Mesendoderm (in vitro differentiated cells): ENCODE measurements around the gene RAP1B.
"Not testable (repeated sequence)": the region's sequence is repeated elsewhere in the genome, so short reads cannot be mapped to it uniquely, and the experiment has no call there.

ENCODE experiments used
- DNase-seq: peaks from one replicate; pipeline ENCODE4 v3.0.0; 2013
- H2AK5ac ChIP-seq: 2 replicates; pipeline ENCODE4 v1.6.1; 2013; ENCODE audit warnings: low read length, inconsistent platforms
- H2BK120ac ChIP-seq: 2 replicates; pipeline ENCODE4 v1.6.1; 2013; ENCODE audit warnings: low read depth, mild to moderate bottlenecking, low read length, moderate library complexity, mixed read lengths
- H2BK15ac ChIP-seq: replicated peaks from 2 replicates; pipeline ENCODE4 v1.6.1; 2013; ENCODE audit warnings: low read depth, mild to moderate bottlenecking, moderate library complexity
- H2BK5ac ChIP-seq: 2 replicates; pipeline ENCODE4 v1.6.1; 2013; ENCODE audit warnings: low read length, inconsistent platforms
- H3K18ac ChIP-seq: 2 replicates; pipeline ENCODE4 v1.6.1; 2013; ENCODE audit warnings: mild to moderate bottlenecking, low read length, mixed read lengths
- H3K23ac ChIP-seq: one replicate; pipeline ENCODE4 v1.6.1; 2013; ENCODE audit warnings: low read length
- H3K27ac ChIP-seq: 2 replicates; pipeline ENCODE4 v1.5.1; 2013; ENCODE audit warnings: low read depth, mild to moderate bottlenecking, inconsistent platforms, low read length, moderate library complexity
- H3K27me3 ChIP-seq: 2 replicates; pipeline ENCODE4 v1.6.1; 2013; ENCODE audit warnings: low read length, control low read depth, mild to moderate bottlenecking, inconsistent platforms; ENCODE audit not compliant: insufficient read depth, poor library complexity
- H3K36me3 ChIP-seq: 2 replicates; pipeline ENCODE4 v1.6.1; 2013; ENCODE audit warnings: low read length, inconsistent platforms; ENCODE audit not compliant: control insufficient read depth, insufficient read depth
- H3K4ac ChIP-seq: one replicate; pipeline ENCODE4 v1.6.1; 2013; ENCODE audit warnings: low read depth, mild to moderate bottlenecking, low read length, moderate library complexity
- H3K4me1 ChIP-seq: 2 replicates; pipeline ENCODE4 v1.6.1; 2013; ENCODE audit warnings: low read depth, low read length, inconsistent platforms; ENCODE audit not compliant: control insufficient read depth
- H3K4me2 ChIP-seq: 2 replicates; pipeline ENCODE4 v1.6.1; 2013; ENCODE audit warnings: low read length
- H3K4me3 ChIP-seq: 2 replicates; pipeline ENCODE4 v1.5.1; 2013; ENCODE audit warnings: mild to moderate bottlenecking, low read length
- H3K56ac ChIP-seq: one replicate; pipeline ENCODE4 v1.6.1; 2013; ENCODE audit warnings: low read length
- H3K79me1 ChIP-seq: 2 replicates; pipeline ENCODE4 v1.6.1; 2013; ENCODE audit warnings: low read length, inconsistent platforms
- H3K79me2 ChIP-seq: 2 replicates; pipeline ENCODE4 v1.6.1; 2013; ENCODE audit warnings: mild to moderate bottlenecking, low read length; ENCODE audit not compliant: control insufficient read depth, insufficient read depth
- H3K9ac ChIP-seq: 2 replicates; pipeline ENCODE4 v1.6.1; 2013; ENCODE audit warnings: low read length, inconsistent platforms
- H4K5ac ChIP-seq: one replicate; pipeline ENCODE4 v1.6.1; 2013; ENCODE audit warnings: low read length
- H4K8ac ChIP-seq: one replicate; pipeline ENCODE4 v1.6.1; 2013; ENCODE audit warnings: low read depth, mild to moderate bottlenecking, control low read depth, low read length, moderate library complexity
- WGBS: extraction: QIAGEN DNeasy Blood & Tissue Kit; methylation state at CpG from one replicate; pipeline ENCODE4 v1.1.7; 2013; ENCODE audit warnings: low lambda C conversion rate, missing lambda C conversion rate; ENCODE audit not compliant: insufficient coverage; ENCODE audit errors: extremely low coverage; 5-methylcytosine and 5-hydroxymethylcytosine counted together

The RAP1B gene

DNA sequence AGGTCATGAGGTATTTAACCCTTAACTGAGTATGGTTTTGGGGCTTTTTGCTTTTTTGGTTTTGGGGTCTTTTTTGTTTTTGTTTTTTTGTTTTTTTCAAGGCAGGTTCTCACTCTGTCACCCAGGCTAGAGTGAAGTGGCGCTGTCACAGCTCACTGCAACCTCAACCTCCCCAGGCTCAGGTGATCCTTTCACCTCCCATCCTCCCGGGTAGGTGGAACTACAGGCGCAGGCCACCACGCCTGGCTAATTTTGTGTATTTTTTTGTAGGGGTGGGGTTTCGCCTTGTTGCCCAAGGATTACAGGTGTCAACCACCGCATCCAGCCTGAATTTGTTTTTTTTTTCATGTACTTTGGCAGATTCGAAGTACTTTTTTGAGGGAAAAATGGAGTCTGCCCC, 19.9 kb downstream of the RAP1B start:
- H3K4me1 ChIP-seq, result no peaks in the 10 kb centered on the region
- H3K56ac ChIP-seq, result no peak overlapping the region
- H3K27ac ChIP-seq, result no peak overlapping the region
- peaks cover 50% of the 10 kb centered on the region for H3K79me2 ChIP-seq
- no peak overlapping the region for H2BK5ac ChIP-seq
- no peak overlapping the region for H3K4me3 ChIP-seq
- H3K4ac ChIP-seq, result no peak overlapping the region
- H3K27me3 ChIP-seq, result no peaks in the 10 kb centered on the region
- no peak overlapping the region for H2AK5ac ChIP-seq
- H4K8ac ChIP-seq, result no peak overlapping the region
- no peak overlapping the region for H3K18ac ChIP-seq
- H3K36me3 ChIP-seq, result no peaks in the 10 kb centered on the region
- no peak overlapping the region for H4K5ac ChIP-seq
- H3K9ac ChIP-seq, result no peak overlapping the region
- whole genome bisulfite sequencing, result no CpG with 5 or more reads among the region's 7 CpGs
- H2BK120ac ChIP-seq, result no peak overlapping the region
- no peak for DNase-seq
- H3K4me2 ChIP-seq, result no peak overlapping the region
- H3K23ac ChIP-seq, result no peak overlapping the region
- H3K79me1 ChIP-seq, result peaks cover 10% of the 10 kb centered on the region
- no peak overlapping the region for H2BK15ac ChIP-seq

DNA sequence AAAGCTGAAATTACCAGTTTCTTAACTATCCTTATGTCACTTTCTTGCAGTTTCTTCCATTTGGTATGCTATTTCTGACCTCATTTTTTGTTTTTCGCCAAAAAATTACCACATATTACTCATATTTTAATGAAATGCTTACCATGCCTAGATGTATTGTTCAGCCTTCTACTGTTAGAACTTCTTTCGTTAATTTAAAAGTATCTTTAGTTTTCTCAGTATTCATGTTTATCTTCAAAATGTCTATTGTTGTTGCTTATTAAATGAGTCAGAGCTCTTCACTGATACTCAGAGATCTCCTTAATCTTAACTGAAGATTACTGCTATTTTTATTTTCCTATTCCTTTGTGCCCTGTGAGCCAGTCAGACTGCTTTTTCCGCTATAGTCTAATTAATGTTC, 20.5 kb downstream of the RAP1B start:
- Histone ChIP-seq H3K4ac (no peak overlapping the region), H2BK5ac (no peak overlapping the region), H3K56ac (no peak overlapping the region), H3K4me3 (no peak overlapping the region), H3K18ac (no peak overlapping the region), H2BK120ac (no peak overlapping the region), H2BK15ac (no peak overlapping the region), H3K79me2 (peaks cover 47% of the 10 kb centered on the region), H3K27ac (no peak overlapping the region), H3K23ac (no peak overlapping the region), H4K8ac (no peak overlapping the region), H3K4me1 (no peaks in the 10 kb centered on the region), H3K9ac (no peak overlapping the region), H2AK5ac (no peak overlapping the region), H3K27me3 (no peaks in the 10 kb centered on the region), H3K79me1 (peaks cover 11% of the 10 kb centered on the region), H3K4me2 (no peak overlapping the region), H4K5ac (no peak overlapping the region), H3K36me3 (no peaks in the 10 kb centered on the region)
- no CpG with 5 or more reads among the region's 3 CpGs for WGBS
- DNase-seq, result no peak

DNA sequence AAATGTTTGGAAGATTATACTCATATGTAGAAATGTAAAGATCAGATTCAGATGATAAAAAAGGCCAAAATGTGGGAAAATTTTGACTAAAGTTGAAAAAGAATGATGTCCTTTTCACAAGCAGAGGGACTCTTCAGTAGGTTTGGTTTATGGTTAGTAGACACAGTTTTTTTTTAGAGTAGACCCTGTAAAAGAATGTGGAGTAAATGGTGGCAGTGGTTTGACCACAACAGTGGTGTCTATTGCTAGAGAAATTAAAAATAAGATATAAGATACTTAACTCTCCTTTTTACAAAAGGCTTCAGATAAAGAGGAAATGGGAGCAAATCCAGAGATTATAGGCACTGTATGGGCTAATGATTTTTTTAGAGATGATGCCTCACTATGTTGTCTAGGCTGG, 21.8 kb downstream of the RAP1B start:
- Histone ChIP-seq H3K4me1 (no peaks in the 10 kb centered on the region), H2BK120ac (no peak overlapping the region), H3K27ac (no peak overlapping the region)

DNA sequence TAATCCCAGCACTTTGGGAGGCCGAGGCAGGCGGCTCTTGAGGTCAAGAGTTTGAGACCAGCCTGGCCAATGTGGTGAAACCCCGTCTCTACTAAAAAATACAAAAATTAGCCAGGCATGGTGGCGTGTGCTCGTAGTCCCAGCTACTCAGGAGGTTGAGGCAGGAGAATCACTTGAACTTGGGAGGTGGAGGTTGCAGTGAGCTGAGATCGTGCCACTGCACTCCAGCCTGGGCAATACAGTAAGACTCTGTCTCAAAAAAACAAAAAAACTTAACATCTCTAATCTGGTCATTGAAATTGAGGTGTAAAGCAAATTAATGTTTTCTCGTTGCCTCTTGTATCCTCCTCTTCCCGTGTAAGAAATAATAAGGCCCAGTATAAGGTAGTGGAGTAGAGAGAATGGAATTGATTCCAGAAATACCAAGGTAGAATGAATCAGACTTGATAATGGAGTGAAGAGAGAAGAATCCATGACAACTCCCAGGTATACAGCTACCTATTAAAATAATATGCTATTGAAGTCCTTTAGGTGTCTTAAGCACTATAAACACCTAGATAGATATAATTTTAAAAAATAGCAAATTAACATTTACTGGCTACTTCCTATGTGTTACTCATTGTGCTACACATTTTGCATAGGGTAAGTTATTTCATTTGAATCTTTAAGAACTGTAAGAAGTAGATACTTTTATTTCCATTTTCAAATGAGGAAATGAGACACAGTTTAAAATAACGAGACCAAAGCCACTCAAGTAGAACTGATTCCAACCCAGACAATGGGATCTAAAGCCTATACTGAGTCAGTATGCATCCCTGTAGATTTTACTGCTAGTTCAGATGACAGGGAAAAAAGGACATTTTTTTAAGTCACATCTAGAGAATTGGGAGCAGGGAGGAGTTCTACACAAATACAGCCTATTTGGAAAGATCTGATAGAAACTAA, 23.2 kb downstream of the RAP1B start:
- Histone ChIP-seq H3K23ac (no peak overlapping the region), H3K4ac (no peak overlapping the region), H3K9ac (no peak overlapping the region), H2AK5ac (no peak overlapping the region), H4K5ac (no peak overlapping the region), H2BK120ac (no peak overlapping the region), H3K79me2 (peaks cover 38% of the 10 kb centered on the region), H3K27me3 (no peaks in the 10 kb centered on the region), H4K8ac (no peak overlapping the region), H2BK15ac (no peak overlapping the region), H3K4me3 (no peak overlapping the region), H3K56ac (no peak overlapping the region), H2BK5ac (no peak overlapping the region), H3K36me3 (no peaks in the 10 kb centered on the region), H3K4me1 (no peaks in the 10 kb centered on the region), H3K18ac (no peak overlapping the region), H3K4me2 (no peak overlapping the region), H3K27ac (no peak overlapping the region), H3K79me1 (peaks cover 10% of the 10 kb centered on the region)
- no peak for DNase-seq
- no CpG with 5 or more reads among the region's 9 CpGs for WGBS

More for the DNA sequence above, 21.8 kb downstream of the RAP1B start:
- no peak for DNase-seq
- Histone ChIP-seq H3K4ac (no peak overlapping the region), H3K23ac (no peak overlapping the region), H2BK15ac (no peak overlapping the region), H4K8ac (no peak overlapping the region), H3K9ac (no peak overlapping the region), H3K79me2 (peaks cover 45% of the 10 kb centered on the region), H3K18ac (no peak overlapping the region), H3K36me3 (no peaks in the 10 kb centered on the region), H3K4me2 (no peak overlapping the region), H3K56ac (no peak overlapping the region), H2BK5ac (no peak overlapping the region), H3K79me1 (peaks cover 12% of the 10 kb centered on the region), H4K5ac (no peak overlapping the region), H2AK5ac (no peak overlapping the region), H3K27me3 (no peaks in the 10 kb centered on the region), H3K4me3 (no peak overlapping the region)

DNA sequence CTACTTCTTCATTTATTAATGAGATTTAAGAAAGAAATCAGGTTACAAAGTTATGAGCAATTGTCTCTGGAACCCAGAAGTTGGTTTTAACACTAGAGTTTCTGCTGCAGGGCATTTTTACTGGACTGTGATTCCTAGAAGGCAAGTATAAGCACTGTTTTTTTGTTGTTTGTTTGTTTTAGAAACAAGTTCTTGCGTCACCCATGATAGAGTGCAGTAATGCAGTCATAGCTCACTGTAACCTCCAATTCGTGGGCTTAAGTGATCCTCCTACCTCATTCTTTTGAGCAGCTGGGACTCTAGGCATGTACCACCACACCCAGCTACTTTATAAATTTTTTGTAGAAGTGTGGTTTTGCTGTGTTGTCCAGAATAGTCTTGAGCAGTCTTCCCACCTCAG, 25.6 kb downstream of the RAP1B start:
- Histone ChIP-seq H4K5ac (no peak overlapping the region), H3K4me2 (no peak overlapping the region), H2BK15ac (no peak overlapping the region), H2AK5ac (no peak overlapping the region), H3K18ac (no peak overlapping the region), H2BK120ac (no peak overlapping the region), H3K4ac (no peak overlapping the region), H3K56ac (no peak overlapping the region), H3K23ac (no peak overlapping the region), H3K4me1 (no peaks in the 10 kb centered on the region), H3K79me2 (peaks cover 33% of the 10 kb centered on the region), H3K27me3 (no peaks in the 10 kb centered on the region), H3K36me3 (no peaks in the 10 kb centered on the region), H3K4me3 (no peak overlapping the region), H2BK5ac (no peak overlapping the region), H3K27ac (no peak overlapping the region), H3K9ac (no peak overlapping the region), H4K8ac (no peak overlapping the region), H3K79me1 (peaks cover 4% of the 10 kb centered on the region)
- no peak for DNase-seq
- WGBS, result no CpG with 5 or more reads among the region's 2 CpGs

DNA sequence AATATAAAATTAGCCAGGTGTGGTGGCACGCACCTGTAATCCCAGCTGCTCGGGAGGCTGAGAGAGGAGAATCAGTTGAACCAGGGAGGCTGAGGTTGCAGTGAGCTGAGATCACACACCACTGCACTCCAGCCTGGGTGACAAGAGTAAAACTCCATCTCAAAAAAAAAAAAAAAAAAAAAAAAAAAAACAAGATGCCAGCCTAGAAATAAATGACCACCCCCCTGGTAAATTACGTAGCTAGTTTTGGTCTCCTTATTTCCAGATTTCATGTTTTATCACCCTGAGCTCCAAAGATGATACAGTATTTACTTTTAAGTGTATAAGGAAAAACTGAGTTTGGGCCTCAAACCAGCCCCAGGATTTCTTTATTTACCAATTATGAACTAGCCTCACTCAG, 26.7 kb downstream of the RAP1B start:
- H3K56ac ChIP-seq, H3K4me1 ChIP-seq, H3K36me3 ChIP-seq, H3K9ac ChIP-seq, H2BK120ac ChIP-seq, H3K4me3 ChIP-seq, H3K27me3 ChIP-seq, DNase-seq, H3K27ac ChIP-seq, H2BK5ac ChIP-seq, H4K8ac ChIP-seq, H3K4ac ChIP-seq, H3K18ac ChIP-seq, H4K5ac ChIP-seq, H2AK5ac ChIP-seq, H3K79me1 ChIP-seq, H3K4me2 ChIP-seq, H2BK15ac ChIP-seq, H3K23ac ChIP-seq: not testable (repeated sequence)
- H3K79me2 ChIP-seq, result peaks cover 31% of the 10 kb centered on the region
- no CpG with 5 or more reads among the region's 3 CpGs for WGBS
